Myocyte (in vitro differentiated cells): Measurements from ENCODE around the gene CACNA2D1. TPM values are rescaled to one million over a fixed set of nuclear protein-coding genes. Genes with fewer than 3 reads are reported as not detected.

Source experiments
- DNase-seq: peaks from one replicate; pipeline ENCODE4 v3.0.0-alpha.2; 2012; ENCODE audit warnings: low read depth
- total RNA-seq: library from RNA; depleted of rRNA; stranded (reverse); fragments of >200 nt; gene quantifications from 2 replicates; pipeline ENCODE4 v1.2.3, GENCODE V29; 2014

CACNA2D1 gene
- total RNA-seq, 1 donor from 2014 or later = 231 TPM

- DNase-seq = peak; percentile 69
These were observed 97.7 kb downstream of the CACNA2D1 start for GRCh38 chr7:82345886-82346285.

GRCh38 chr7:82343716-82344115 is 99.9 kb downstream of the CACNA2D1 start:
- DNase-seq = no peak

DNA sequence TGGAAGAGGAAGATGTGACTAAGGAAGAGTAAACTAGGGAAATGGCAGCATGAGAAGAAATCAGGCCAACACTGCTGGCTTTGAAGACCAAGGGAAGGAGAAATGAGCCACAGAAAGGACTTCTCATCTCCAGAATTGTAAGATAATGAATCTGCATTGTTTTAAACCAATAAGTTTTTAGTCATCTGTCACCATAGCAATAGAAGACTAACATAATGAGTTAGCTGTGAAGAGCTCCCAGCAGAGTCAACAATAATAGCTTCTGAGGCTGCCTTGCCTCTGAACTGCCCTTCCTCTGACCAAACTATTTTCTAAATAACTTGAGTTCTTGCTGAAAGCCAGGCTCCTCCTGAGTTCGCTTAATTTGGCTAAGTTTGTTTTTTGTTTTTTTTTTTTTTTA is 103.6 kb downstream of the CACNA2D1 start:
- no peak for DNase-seq

DNA sequence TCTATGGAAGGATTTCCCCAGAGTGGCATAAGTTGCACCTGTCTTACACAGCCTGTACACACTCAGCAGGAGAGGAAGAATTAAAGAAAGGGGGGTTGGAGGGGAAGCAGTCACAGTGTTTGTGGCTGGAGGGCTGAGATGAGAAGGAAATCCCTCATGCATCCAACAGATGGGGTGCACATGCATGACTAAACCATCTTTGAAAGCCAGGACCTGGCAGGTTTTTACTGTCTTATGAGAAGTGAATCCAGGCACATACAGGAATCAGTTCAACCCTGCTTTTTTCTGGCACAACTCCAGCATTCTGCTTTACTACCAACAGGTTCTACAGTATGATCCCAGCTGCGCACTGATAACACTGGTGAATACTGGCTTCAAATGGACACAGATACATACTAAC is 107.7 kb downstream of the CACNA2D1 start:
- peak; percentile 56 for DNase-seq

DNA sequence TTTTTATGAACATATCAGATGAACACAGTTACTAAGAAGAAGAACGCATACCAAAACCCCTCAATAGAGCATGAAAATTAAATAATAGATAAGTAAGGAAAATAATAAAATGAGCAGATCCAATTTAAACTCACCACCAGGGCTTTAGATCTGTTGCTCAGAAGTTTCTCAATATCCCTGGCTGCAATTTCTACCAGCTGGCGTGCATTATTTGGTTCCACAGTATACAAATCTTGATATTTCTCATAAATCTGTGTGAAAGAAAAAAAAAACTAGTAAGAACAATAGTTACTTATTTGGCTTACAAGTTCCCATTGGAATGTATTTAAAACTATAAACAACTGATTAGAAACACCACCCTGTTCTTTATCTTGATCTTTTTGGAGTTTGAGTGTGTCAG is 108.6 kb downstream of the CACNA2D1 start:
- no peak for DNase-seq

GRCh38 chr7:82331234-82331633 is 112.3 kb downstream of the CACNA2D1 start:
- no peak for DNase-seq

DNA sequence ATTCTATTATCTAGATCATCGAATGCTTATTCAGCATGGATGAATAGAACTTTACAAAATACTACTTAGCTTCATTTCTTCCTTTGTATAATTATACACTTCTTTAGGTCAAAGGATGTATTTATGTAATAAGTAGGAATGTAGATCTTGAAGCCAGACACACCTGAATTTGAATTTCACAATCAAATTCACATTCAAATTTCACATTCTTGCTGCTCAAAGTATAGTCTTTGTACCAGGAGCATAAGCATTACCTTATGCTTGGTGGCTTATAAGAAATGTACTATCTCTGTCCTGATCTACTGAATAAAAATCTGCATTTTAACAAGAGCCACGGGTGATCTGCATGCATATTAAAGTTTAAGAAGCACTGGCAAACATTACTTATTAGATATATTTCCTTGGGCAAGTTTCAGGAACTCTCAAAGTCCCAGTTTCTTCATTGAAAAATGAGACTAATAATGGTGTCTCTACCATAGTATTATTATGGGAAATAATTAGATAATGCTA is 112.8 kb downstream of the CACNA2D1 start:
- no peak for DNase-seq

DNA sequence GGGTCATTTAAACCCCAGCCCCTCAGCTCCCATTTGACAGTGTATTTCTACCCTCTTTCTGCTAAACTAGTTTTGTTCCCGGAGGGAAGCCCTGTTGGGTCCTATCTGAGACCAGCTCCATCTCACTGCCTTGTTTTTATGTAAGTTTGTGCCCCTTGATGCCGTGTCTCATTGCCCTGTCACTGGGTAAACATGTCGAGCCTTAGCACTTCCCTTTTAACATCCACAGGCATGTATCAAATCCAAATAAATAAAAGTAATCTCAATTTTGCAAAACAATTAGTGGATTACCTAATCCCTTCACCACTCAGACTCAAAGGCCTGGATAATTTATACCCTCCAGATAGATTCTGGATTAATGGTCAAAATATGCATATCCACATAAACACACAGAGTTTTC is 115.7 kb downstream of the CACNA2D1 start:
- DNase-seq = no peak

DNA sequence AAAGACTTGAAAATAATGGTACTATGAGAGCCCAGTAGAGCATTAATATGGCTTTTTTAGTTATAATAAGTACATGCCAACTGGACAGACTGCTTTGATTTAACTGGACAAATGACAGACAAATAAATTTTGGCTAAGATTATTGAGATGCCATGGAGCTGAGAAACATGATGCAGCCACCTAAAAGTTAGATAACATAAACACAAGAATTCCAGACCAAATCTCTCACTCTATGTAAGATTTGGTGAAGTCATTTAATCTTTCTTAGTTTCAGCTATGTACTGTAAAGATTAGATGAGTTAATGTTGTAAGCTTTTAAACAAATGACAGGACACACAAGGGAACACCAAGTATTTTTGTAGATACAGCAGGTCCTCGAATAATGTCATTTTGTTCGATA is 118.2 kb downstream of the CACNA2D1 start:
- DNase-seq = no peak

DNA sequence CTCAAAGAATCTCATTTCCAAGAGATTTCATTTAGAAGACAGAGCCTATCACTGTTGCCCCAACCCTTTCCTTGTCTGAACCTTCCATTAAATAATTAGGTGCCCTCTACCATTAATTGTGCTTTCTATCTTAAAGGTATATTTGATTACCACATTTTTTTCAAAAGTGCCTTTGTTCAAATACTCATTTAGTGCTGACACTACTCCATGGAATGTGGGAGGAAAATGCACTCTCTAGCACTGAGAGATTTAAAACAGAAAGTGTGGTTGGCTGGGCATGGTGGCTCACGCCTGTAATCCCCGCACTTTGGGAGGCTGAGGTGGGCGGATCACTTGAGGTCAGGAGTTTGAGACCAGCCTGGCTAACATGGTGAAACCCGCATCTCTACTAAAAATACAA is 119.8 kb downstream of the CACNA2D1 start:
- no peak for DNase-seq

DNA sequence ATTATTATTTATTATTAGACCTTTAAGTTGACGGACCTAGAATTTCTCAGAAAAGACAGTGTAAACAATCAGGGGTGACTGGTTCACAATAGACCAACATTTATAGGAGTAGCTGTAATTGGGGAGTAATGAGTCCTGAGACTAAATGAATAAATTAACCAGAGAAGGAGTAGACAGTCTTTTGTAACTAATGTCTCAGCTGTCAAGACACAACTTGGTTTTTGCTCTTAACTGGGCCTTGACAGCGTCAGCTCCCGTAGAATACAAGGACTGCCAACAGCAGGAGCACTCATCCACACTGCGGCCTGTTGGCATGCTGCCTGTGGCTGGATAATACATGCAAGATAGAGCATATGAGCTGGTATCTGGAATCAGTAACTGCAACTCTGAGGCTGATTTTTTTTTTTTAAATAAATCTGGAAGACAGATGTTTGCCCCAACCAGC is 123.9 kb downstream of the CACNA2D1 start:
- DNase-seq = peak; percentile 96

DNA sequence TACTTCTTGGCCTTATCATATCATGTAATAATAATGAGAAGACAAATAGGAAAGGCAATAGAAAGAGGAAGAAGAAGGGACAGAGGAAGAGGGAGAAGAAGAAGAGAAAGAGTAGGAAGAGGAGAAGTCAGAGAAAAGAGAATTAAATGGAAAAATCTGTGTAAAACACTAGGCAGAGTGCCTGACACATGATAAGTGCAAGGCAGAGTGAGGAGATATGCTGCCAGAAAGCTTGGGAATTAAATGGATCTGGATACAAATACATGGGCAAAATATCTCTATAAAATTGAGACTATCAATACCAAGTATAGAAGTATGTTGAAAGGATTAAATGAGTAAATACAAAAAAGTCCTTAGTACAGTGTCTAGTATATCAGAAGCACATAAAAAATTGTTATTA is 124.8 kb downstream of the CACNA2D1 start:
- DNase-seq = no peak

- no peak for DNase-seq
These were observed 125.8 kb downstream of the CACNA2D1 start for GRCh38 chr7:82317760-82318159.

- DNase-seq = peak; percentile 86
These were observed 126.3 kb downstream of the CACNA2D1 start for GRCh38 chr7:82317257-82317721.

- DNase-seq = no peak
These were observed 130.3 kb downstream of the CACNA2D1 start for GRCh38 chr7:82313269-82313668.

GRCh38 chr7:82312646-82313045 is 130.9 kb downstream of the CACNA2D1 start:
- no peak for DNase-seq

GRCh38 chr7:82305347-82306005 is 138.1 kb downstream of the CACNA2D1 start:
- no peak for DNase-seq

GRCh38 chr7:82294865-82295264 is 148.7 kb downstream of the CACNA2D1 start:
- no peak for DNase-seq

GRCh38 chr7:82294382-82294784 is 149.2 kb downstream of the CACNA2D1 start:
- no peak for DNase-seq

GRCh38 chr7:82293467-82293866 is 150.1 kb downstream of the CACNA2D1 start:
- DNase-seq = no peak

DNA sequence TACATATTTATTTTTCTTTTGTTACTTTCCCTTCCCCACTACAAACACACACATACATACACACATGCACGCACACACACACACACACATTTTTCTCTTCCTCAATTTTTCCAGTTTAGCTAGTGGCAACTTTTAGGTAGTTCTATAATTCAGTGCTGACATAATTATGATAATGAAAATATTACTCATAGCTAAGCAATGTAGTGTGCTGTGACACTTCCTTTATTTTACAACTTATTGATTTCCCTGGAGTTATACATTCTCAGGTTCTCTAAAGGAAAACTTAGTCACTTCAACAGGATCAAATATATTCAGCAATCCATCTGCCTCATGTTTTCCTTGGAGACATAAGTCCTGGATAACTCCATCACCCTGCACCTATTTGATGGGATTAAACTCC is 151.6 kb downstream of the CACNA2D1 start:
- no peak for DNase-seq

DNA sequence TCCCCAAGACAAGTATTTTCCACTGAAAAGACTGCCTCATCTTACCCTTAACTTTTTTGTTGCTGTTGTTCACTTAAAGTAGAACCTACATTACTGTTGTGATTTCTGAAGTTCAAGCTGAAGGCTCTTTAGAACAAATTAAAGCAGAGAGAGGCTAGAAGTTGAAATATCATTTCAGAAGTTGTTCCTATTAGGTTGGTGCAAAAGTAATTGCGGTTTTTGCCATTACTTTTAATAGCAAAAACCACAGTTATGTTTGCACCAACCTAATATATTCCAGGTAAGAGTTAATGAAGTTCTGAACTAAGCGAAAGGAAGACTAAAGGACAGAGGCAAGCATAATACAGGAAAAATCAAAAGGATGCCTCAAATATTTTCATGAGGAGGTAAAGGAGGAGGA is 153.7 kb downstream of the CACNA2D1 start:
- DNase-seq = no peak

DNA sequence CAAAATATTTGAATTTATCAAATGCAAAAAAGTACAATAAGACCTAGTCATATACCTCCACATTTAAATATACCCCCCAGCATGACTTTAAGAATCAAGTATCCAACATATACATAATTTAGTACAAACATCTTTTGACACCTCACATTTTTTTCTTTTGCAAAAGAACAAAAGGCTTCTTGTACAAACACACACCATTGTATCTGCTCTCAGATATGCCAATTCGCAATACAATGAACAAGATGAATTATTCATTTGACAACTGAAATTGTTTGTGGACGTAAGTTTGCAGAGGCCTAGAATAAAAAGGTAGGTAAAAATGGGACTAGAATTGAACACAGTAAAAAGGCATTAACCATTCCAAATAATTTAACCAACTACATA is 154.4 kb downstream of the CACNA2D1 start:
- DNase-seq = no peak

DNA sequence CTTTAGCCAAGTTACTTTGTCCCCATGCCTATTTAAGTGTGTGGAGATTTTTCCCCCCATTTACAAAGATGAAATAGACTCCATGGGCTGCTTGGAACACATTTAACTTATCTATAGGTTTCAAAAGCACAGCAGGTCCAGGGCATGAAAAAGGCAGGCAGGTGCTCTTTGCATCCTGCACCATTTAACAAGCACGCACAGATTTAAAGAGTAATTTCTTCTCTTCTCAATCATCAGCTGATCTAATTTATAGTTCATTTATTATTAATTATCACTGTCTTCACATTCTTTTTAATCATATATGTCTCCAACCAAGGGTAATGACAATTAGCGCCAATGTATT is 156.8 kb downstream of the CACNA2D1 start:
- no peak for DNase-seq
